SK-N-SH treated with all-trans-retinoic acid at 6 μM for 48 hours (cell line): ENCODE data around the gene SNCB.

Source experiments
- ATAC-seq: fragments of 200-7000 bp; cut with Tn5 transposase; 3 replicates; pipeline ENCODE4 v1.9.1; 2020; ENCODE audit warnings: mild to moderate bottlenecking, moderate library complexity
- ARNTL ChIP-seq: fragments of 450-650 bp; formaldehyde crosslinking; IDR thresholded peaks from 2 replicates; pipeline ENCODE4 v1.5.0; 2020; ENCODE audit warnings: low read depth, mild to moderate bottlenecking, moderate library complexity, borderline replicate concordance
- BACH2 ChIP-seq: fragments of 250-450 bp; sonication (Bioruptor Pico); IDR thresholded peaks from 2 replicates; pipeline ENCODE4 v1.9.0; 2021; ENCODE audit warnings: mild to moderate bottlenecking, borderline replicate concordance
- CSDC2 ChIP-seq: fragments of 250-450 bp; sonication (Bioruptor Pico); IDR thresholded peaks from 2 replicates; pipeline ENCODE4 v1.5.0; 2020; ENCODE audit warnings: mild to moderate bottlenecking, moderate library complexity
- CSRNP3 ChIP-seq: fragments of 250-450 bp; sonication (Bioruptor Pico); IDR thresholded peaks from 2 replicates; pipeline ENCODE4 v1.5.1; 2021; ENCODE audit warnings: mild to moderate bottlenecking, moderate library complexity
- ESRRG ChIP-seq: fragments of 250-450 bp; sonication (Bioruptor Pico); IDR thresholded peaks from 2 replicates; pipeline ENCODE4 v1.6.1; 2021; ENCODE audit warnings: mild to moderate bottlenecking
- GLIS3 ChIP-seq: fragments of 250-450 bp; sonication (Bioruptor Pico); IDR thresholded peaks from 2 replicates; pipeline ENCODE4 v1.5.0; 2020; ENCODE audit warnings: mild to moderate bottlenecking, moderate library complexity
- ISL1 ChIP-seq: fragments of 250-450 bp; sonication (Bioruptor Pico); IDR thresholded peaks from 2 replicates; pipeline ENCODE4 v2.1.2; 2022; ENCODE audit warnings: mild to moderate bottlenecking, moderate library complexity
- OSR1 ChIP-seq: fragments of 250-450 bp; sonication (Bioruptor Pico); IDR thresholded peaks from 2 replicates; pipeline ENCODE4 v1.8.0; 2022; ENCODE audit warnings: moderate library complexity, mild to moderate bottlenecking, inconsistent platforms
- PATZ1 ChIP-seq: fragments of 250-450 bp; sonication (Bioruptor Pico); IDR thresholded peaks from 2 replicates; pipeline ENCODE4 v1.8.0; 2020; ENCODE audit warnings: mild to moderate bottlenecking, moderate library complexity, borderline replicate concordance
- PPARA ChIP-seq: fragments of 250-450 bp; sonication (Bioruptor Pico); IDR thresholded peaks from 2 replicates; pipeline ENCODE4 v1.5.0; 2020; ENCODE audit warnings: mild to moderate bottlenecking, borderline replicate concordance
- RARB ChIP-seq: fragments of 250-450 bp; sonication (Bioruptor Pico); IDR thresholded peaks from 2 replicates; pipeline ENCODE4 v1.8.0; 2021; ENCODE audit warnings: mild to moderate bottlenecking, moderate library complexity
- SNAI2 ChIP-seq: fragments of 250-450 bp; sonication (Bioruptor Pico); IDR thresholded peaks from 2 replicates; pipeline ENCODE4 v1.5.0; 2020; ENCODE audit warnings: mild to moderate bottlenecking, moderate library complexity
- TCF4 ChIP-seq: fragments of 250-450 bp; sonication (Bioruptor Pico); IDR thresholded peaks from 2 replicates; pipeline ENCODE4 v1.8.0; 2021; ENCODE audit warnings: mild to moderate bottlenecking, moderate library complexity, borderline replicate concordance
- TOX ChIP-seq: fragments of 250-450 bp; sonication (Bioruptor Pico); IDR thresholded peaks from 2 replicates; pipeline ENCODE4 v1.8.0; 2021; ENCODE audit warnings: mild to moderate bottlenecking, moderate library complexity, borderline replicate concordance
- ZNF565 ChIP-seq: fragments of 450-650 bp; formaldehyde crosslinking; conservative IDR thresholded peaks from 2 replicates; pipeline ENCODE4 v1.5.0; 2020; ENCODE audit warnings: low read depth, mild to moderate bottlenecking, moderate library complexity
- ZNF70 ChIP-seq: fragments of 450-650 bp; formaldehyde crosslinking; IDR thresholded peaks from 2 replicates; pipeline ENCODE4 v1.5.0; 2020; ENCODE audit warnings: mild to moderate bottlenecking, moderate library complexity
- ZNF8 ChIP-seq: fragments of 450-650 bp; formaldehyde crosslinking; IDR thresholded peaks from 2 replicates; pipeline ENCODE4 v1.5.0; 2020; ENCODE audit warnings: mild to moderate bottlenecking, moderate library complexity

The SNCB gene

GRCh38 chr5:176652136-176652535, 21.8 kb upstream of the SNCB start:
- ATAC-seq = no peak
- TF ChIP-seq ISL1 (CRISPR knock-in tag) = no peak
- TF ChIP-seq CSRNP3 = no peak
- no peak for TF ChIP-seq BACH2
- TF ChIP-seq CSDC2 (CRISPR knock-in tag) = no peak
- TF ChIP-seq SNAI2 (CRISPR knock-in tag) = no peak
- TF ChIP-seq ZNF8 (CRISPR knock-in tag) = no peak

- no peak for ATAC-seq
- TF ChIP-seq PPARA (CRISPR knock-in tag) (no peak), CSDC2 (CRISPR knock-in tag) (no peak), GLIS3 (no peak), ESRRG (CRISPR knock-in tag) (no peak)
Observed at GRCh38 chr5:176651472-176651980, 21.2 kb upstream of the SNCB start.

GRCh38 chr5:176650354-176650884, 20.1 kb upstream of the SNCB start:
- ATAC-seq = no peak
- TF ChIP-seq OSR1 (CRISPR knock-in tag) (no peak), GLIS3 (no peak), CSRNP3 (no peak), PPARA (CRISPR knock-in tag) (no peak), ZNF70 (CRISPR knock-in tag) (peak; percentile 73), BACH2 (no peak), ESRRG (CRISPR knock-in tag) (no peak)

- no peak for ATAC-seq
- TF ChIP-seq TCF4 (no peak), TOX (CRISPR knock-in tag) (no peak), CSRNP3 (no peak), SNAI2 (CRISPR knock-in tag) (no peak), CSDC2 (CRISPR knock-in tag) (no peak)
Observed at GRCh38 chr5:176648474-176649194, 18.3 kb upstream of the SNCB start.

GRCh38 chr5:176647843-176648473, 17.6 kb upstream of the SNCB start:
- TF ChIP-seq ISL1 (CRISPR knock-in tag) (no peak), TOX (CRISPR knock-in tag) (no peak), CSDC2 (CRISPR knock-in tag) (no peak), PATZ1 (no peak), CSRNP3 (no peak), TCF4 (no peak), ARNTL (CRISPR knock-in tag) (no peak), ZNF70 (CRISPR knock-in tag) (no peak), ZNF565 (no peak), RARB (CRISPR knock-in tag) (no peak)
- peak; percentile 5 for ATAC-seq
